Transverse colon (tissue), 4 donors: ENCODE data around the gene CADM2. TPM values are rescaled to one million over a fixed set of nuclear protein-coding genes. Genes with fewer than 3 reads are reported as not detected.
"Not testable (repeated sequence)": the region's sequence is repeated elsewhere in the genome, so short reads cannot be mapped to it uniquely, and the experiment has no call there.

Experiments used
- DNase-seq: peaks from one replicate; pipeline ENCODE4 v3.0.0-alpha.2; 2019
- H3K27ac ChIP-seq, 4 donors: fragments of 200-600 bp; sonication (generic); 2 replicates each; pipeline ENCODE4 v1.5.1; 2016 to 2018; ENCODE audit warnings: inconsistent platforms in 4 of 4
- H3K27me3 ChIP-seq: fragments of 200-600 bp; sonication (generic); 2 replicates; pipeline ENCODE4 v1.5.1; 2017; ENCODE audit warnings: inconsistent platforms
- H3K36me3 ChIP-seq, 4 donors: fragments of 200-600 bp; sonication (generic); 2 replicates each; pipeline ENCODE4 v1.5.1; 2017 to 2019; ENCODE audit warnings: inconsistent platforms in 4 of 4
- H3K4me1 ChIP-seq, 4 donors: fragments of 200-600 bp; sonication (generic); 2 replicates each; pipeline ENCODE4 v1.5.1; 2017 to 2020; ENCODE audit warnings: inconsistent platforms in 4 of 4
- H3K4me3 ChIP-seq, 4 donors: fragments of 200-600 bp; sonication (generic); 1 replicate in 1 of 4; 2 replicates in 3 of 4; pipeline versions ENCODE4 v1.5.1 to v1.6.1; 2017 to 2019; ENCODE audit warnings: inconsistent platforms in 4 of 4
- H3K9me3 ChIP-seq, 2 donors: fragments of 200-600 bp; sonication (generic); 2 replicates each; pipeline ENCODE4 v1.5.1; 2017 to 2019; ENCODE audit warnings: inconsistent platforms in 2 of 2
- CTCF ChIP-seq, 5 experiments: fragments of 200-600 bp in 3 of 5; fragments of 450-650 bp in 2 of 5; sonication (generic) in 3 of 5; IDR thresholded peaks; 1 replicate in 2 of 5; 2 replicates in 3 of 5; pipeline ENCODE4 v1.5.1; 2016 to 2017; ENCODE audit warnings: antibody characterized with exemption in 5 of 5, inconsistent platforms in 3 of 5, mild to moderate bottlenecking in 2 of 5, moderate library complexity in 1 of 5
- EP300 ChIP-seq: sonication (generic); formaldehyde crosslinking; IDR thresholded peaks from one replicate; pipeline ENCODE4 v1.6.1; 2017; ENCODE audit warnings: antibody characterized with exemption, low read depth
- POLR2A ChIP-seq: fragments of 450-650 bp; IDR thresholded peaks from one replicate; pipeline ENCODE4 v1.6.1; 2016; ENCODE audit warnings: antibody characterized with exemption, mild to moderate bottlenecking, moderate library complexity
- POLR2AphosphoS5 ChIP-seq, 3 donors: sonication (generic); formaldehyde crosslinking; IDR thresholded peaks; one replicate each; pipeline ENCODE4 v1.6.1; 2016; ENCODE audit warnings: antibody characterized with exemption in 3 of 3
- WGBS, 2 donors: methylation state at CpG; one replicate each; pipeline ENCODE4 v1.1.5; 2018; ENCODE audit warnings: low coverage in 1 of 2; 5-methylcytosine and 5-hydroxymethylcytosine counted together
- in situ Hi-C, 4 donors: fragments of 200-750 bp; cut with MboI; loops; one replicate each; pipeline versions ENCODE4 v1.15.0 to v1.15.1; 2017; ENCODE audit warnings: low sequenced_read_pairs in 3 of 4, low pct_ligation_motif_present in 1 of 4, low pct_unique_long_range_greater_than_20kb in 1 of 4
- intact Hi-C: fragments of 100-400 bp; cut with DNase I; formaldehyde crosslinking; loops from one replicate; pipeline ENCODE4 v1.15.1; 2023; ENCODE audit warnings: low total_unique reads
- total RNA-seq, 4 donors: library from RNA; depleted of rRNA; stranded (reverse); fragments of >200 nt; gene quantifications; one replicate each; pipeline ENCODE4 v1.1.0, GENCODE V29; 2016

The CADM2 gene
- total RNA-seq, 4 donors from 2014 or later: 2.2 to 21.3 (median 4.5) TPM

GRCh38 chr3:85110393-85110792 is 151.6 kb downstream of the CADM2 start:
- no peak for DNase-seq
- intact Hi-C loops (no loop called here), in situ Hi-C loops (no loop called here)
- no peaks in the 10 kb centered on the region for H3K27me3 ChIP-seq
- WGBS, 2 donors: 39 to 44% methylated on average over 2 of the region's 2 CpGs
- H3K9me3 ChIP-seq: no peaks in the 10 kb centered on the region
- H3K4me1 ChIP-seq: no peaks in the 10 kb centered on the region
- H3K36me3 ChIP-seq: no peaks in the 10 kb centered on the region
- H3K4me3 ChIP-seq: no peak overlapping the region
- TF ChIP-seq CTCF (IDR thresholded peaks at IDR 0.05) (peak in 1 of 5 experiments; percentile 20), POLR2AphosphoS5 (IDR thresholded peaks at IDR 0.05) (no peak)
- no peak overlapping the region for H3K27ac ChIP-seq

- no peak for DNase-seq
- in situ Hi-C loops: no loop called here
- intact Hi-C loops: no loop called here
Observed at GRCh38 chr3:85120879-85121278, 162.1 kb downstream of the CADM2 start.

GRCh38 chr3:85132864-85133263 is 174.1 kb downstream of the CADM2 start:
- intact Hi-C loops, H3K4me1 ChIP-seq: not testable (repeated sequence)
- WGBS, 2 donors: 88 to 95% methylated on average over 8 to 13 of the region's 13 CpGs

More at GRCh38 chr3:85120879-85121278, 162.1 kb downstream of the CADM2 start:
- Histone ChIP-seq H3K27me3 (no peaks in the 10 kb centered on the region), H3K9me3 (no peaks in the 10 kb centered on the region), H3K27ac (no peak overlapping the region), H3K4me1 (no peaks in the 10 kb centered on the region), H3K4me3 (no peak overlapping the region), H3K36me3 (no peaks in the 10 kb centered on the region)
- TF ChIP-seq CTCF (IDR thresholded peaks at IDR 0.05) (no peak), EP300 (no peak)
- WGBS, 2 donors: 81 to 84% methylated on average over 2 of the region's 2 CpGs

DNA sequence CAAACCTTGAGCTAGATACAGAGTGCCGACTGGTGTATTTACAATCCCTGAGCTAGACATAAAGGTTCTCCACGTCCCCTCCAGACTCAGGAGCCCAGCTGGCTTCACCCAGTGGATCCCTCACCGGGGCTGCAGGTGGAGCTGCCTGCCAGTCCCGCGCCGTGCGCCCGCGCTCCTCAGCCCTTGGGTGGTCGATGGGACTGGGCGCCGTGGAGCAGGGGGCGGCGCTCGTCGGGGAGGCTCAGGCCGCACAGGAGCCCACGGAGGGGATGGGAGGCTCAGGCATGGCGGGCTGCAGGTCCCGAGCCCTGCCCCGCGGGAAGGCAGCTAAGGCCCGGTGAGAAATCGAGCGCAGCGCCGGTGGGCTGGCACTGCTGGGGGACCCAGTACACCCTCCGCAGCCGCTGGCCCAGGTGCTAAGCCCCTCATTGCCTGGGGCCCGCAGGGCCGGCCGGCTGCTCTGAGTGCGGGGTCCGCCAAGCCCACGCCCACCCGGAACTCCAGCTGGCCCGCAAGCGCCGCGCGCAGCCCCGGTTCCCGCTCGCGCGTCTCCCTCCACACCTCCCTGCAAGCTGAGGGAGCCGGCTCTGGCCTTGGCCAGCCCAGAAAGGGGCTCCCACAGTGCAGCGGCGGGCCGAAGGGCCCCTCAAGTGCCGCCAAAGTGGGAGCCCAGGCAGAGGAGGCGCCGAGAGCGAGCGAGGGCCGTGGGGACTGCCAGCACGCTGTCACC is 175.1 kb downstream of the CADM2 start:
- WGBS, 2 donors: 94 to 95% methylated on average over 4 to 43 of the region's 57 CpGs
- not testable (repeated sequence) for H3K36me3 ChIP-seq

More at GRCh38 chr3:85132864-85133263, 174.1 kb downstream of the CADM2 start:
- H3K4me3 ChIP-seq, in situ Hi-C loops, H3K9me3 ChIP-seq, H3K36me3 ChIP-seq, DNase-seq, H3K27ac ChIP-seq, H3K27me3 ChIP-seq: not testable (repeated sequence)

DNA sequence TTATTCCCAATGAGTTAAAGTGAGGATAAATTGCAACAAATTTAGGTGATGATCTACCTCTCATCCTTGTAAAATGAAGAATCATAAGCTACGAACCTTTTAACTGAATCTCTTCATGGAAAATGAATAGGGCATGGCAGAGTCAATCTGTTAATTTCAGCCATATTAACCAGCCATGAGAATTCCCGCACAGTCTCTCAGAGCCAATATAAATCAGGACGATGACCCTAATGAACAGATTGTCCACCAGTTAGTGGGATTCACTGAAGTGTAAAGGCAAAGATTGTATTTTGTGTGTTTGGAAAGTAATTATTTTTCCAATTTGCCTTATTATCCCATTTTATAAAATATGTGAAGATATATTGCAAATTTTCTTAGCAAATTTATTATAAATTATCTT is 183.8 kb downstream of the CADM2 start:
- no peaks in the 10 kb centered on the region for H3K9me3 ChIP-seq

More for the DNA sequence above, 175.1 kb downstream of the CADM2 start:
- in situ Hi-C loops, DNase-seq, H3K4me1 ChIP-seq, H3K9me3 ChIP-seq, intact Hi-C loops, H3K27me3 ChIP-seq, H3K4me3 ChIP-seq, H3K27ac ChIP-seq: not testable (repeated sequence)

More for the DNA sequence above, 183.8 kb downstream of the CADM2 start:
- in situ Hi-C loops: no loop called here
- H3K27ac ChIP-seq: no peak overlapping the region
- intact Hi-C loops: no loop called here
- H3K4me3 ChIP-seq: no peak overlapping the region
- H3K4me1 ChIP-seq: no peaks in the 10 kb centered on the region
- H3K27me3 ChIP-seq: no peaks in the 10 kb centered on the region
- WGBS, 2 donors: 93 to 94% methylated on average over 3 of the region's 3 CpGs
- no peaks in the 10 kb centered on the region for H3K36me3 ChIP-seq
- TF ChIP-seq POLR2A (no peak), POLR2AphosphoS5 (IDR thresholded peaks at IDR 0.05) (no peak), EP300 (no peak), CTCF (IDR thresholded peaks at IDR 0.05) (no peak)
- no peak for DNase-seq
